A673 (cell line): ENCODE results near the gene CERKL. TPM values are rescaled to one million over a fixed set of nuclear protein-coding genes. Genes with fewer than 3 reads are reported as not detected.

Experiments used
- BruUV-seq: library from RNA; stranded (reverse); fragments of 400-500 nt; replicated peaks from 2 replicates; lab custom pipeline; 2021; lab: Mats Ljungman, UMichigan
- CTCF ChIA-PET: fragments of 300-600 bp; sonication (Branson Sonifier 250); formaldehyde crosslinking; loops from one replicate; lab custom pipeline; 2022; ENCODE audit warnings: antibody characterized with exemption; lab: Charles Lee
- POLR2A ChIA-PET: fragments of 300-600 bp; sonication (Branson Sonifier 250); formaldehyde crosslinking; loops from one replicate; lab custom pipeline; 2022; ENCODE audit warnings: antibody characterized with exemption; ENCODE audit not compliant: low non-redundant PET; lab: Charles Lee
- DNase-seq: peaks from one replicate; pipeline ENCODE4 v3.0.0-alpha.2; 2015; ENCODE audit warnings: low spot score
- H3K27ac ChIP-seq: fragments of 200-600 bp; sonication (generic); 2 replicates; pipeline ENCODE4 v1.5.1; 2016; ENCODE audit warnings: mixed run types, low read depth, mild to moderate bottlenecking, mixed read lengths, antibody characterized with exemption, low read length; ENCODE audit not compliant: poor library complexity, severe bottlenecking
- H3K27me3 ChIP-seq: fragments of 200-600 bp; sonication (generic); replicated peaks from 2 replicates; pipeline ENCODE4 v1.6.1; 2017; ENCODE audit warnings: mixed run types, low read depth, mild to moderate bottlenecking, mixed read lengths, antibody characterized with exemption, low read length; ENCODE audit not compliant: insufficient read depth, poor library complexity
- H3K36me3 ChIP-seq: fragments of 200-600 bp; sonication (generic); 2 replicates; pipeline ENCODE4 v1.6.1; 2016; ENCODE audit warnings: mixed run types, mild to moderate bottlenecking, mixed read lengths, antibody characterized with exemption, low read length; ENCODE audit not compliant: insufficient read depth, poor library complexity, severe bottlenecking
- H3K4me1 ChIP-seq: fragments of 200-600 bp; sonication (generic); 2 replicates; pipeline ENCODE4 v1.6.1; 2017; ENCODE audit warnings: mixed run types, mild to moderate bottlenecking, mixed read lengths, antibody characterized with exemption, low read length; ENCODE audit not compliant: insufficient read depth, poor library complexity, severe bottlenecking
- H3K4me3 ChIP-seq: fragments of 200-600 bp; sonication (generic); 2 replicates; pipeline ENCODE4 v1.5.1; 2016; ENCODE audit warnings: low read depth, mixed run types, mild to moderate bottlenecking, mixed read lengths, low read length; ENCODE audit not compliant: poor library complexity, severe bottlenecking
- H3K9me3 ChIP-seq: fragments of 200-600 bp; sonication (generic); 2 replicates; pipeline ENCODE4 v1.6.1; 2016; ENCODE audit warnings: mixed run types, low read depth, mild to moderate bottlenecking, mixed read lengths, antibody characterized with exemption, low read length; ENCODE audit not compliant: poor library complexity, severe bottlenecking
- CTCF ChIP-seq: fragments of 300-800, 200-600 bp; sonication (generic); conservative IDR thresholded peaks from 2 replicates; pipeline ENCODE4 v1.5.1; 2017; ENCODE audit warnings: low read depth, mild to moderate bottlenecking, antibody characterized with exemption, low read length, moderate library complexity, mixed read lengths
- EZH2 ChIP-seq: fragments of 200-600 bp; sonication (generic); IDR thresholded peaks from 2 replicates; pipeline ENCODE4 v1.6.1; 2017; ENCODE audit warnings: borderline replicate concordance, low read depth, mild to moderate bottlenecking, mixed read lengths, antibody characterized with exemption, low read length; ENCODE audit not compliant: poor library complexity, severe bottlenecking
- intact Hi-C: fragments of 100-400 bp; cut with micrococcal nuclease; formaldehyde crosslinking; loops from one replicate; pipeline ENCODE4 v1.10.0; 2022; ENCODE audit not compliant: unreplicated experiment
- total RNA-seq: library from RNA; stranded (reverse); gene quantifications from 2 replicates; pipeline ENCODE4 v1.2.3, GENCODE V29; 2021

CERKL gene
- total RNA-seq, 1 experiment from 2014 or later: 0.75 TPM

GRCh38 chr2:181528441-181528840 lies 128.5 kb downstream of the CERKL start:
- Histone ChIP-seq H3K36me3 (no peaks in the 10 kb centered on the region), H3K4me1 (no peaks in the 10 kb centered on the region), H3K27ac (no peak overlapping the region), H3K27me3 (no peaks in the 10 kb centered on the region), H3K4me3 (no peak overlapping the region), H3K9me3 (no peaks in the 10 kb centered on the region)
- no TSS peak for BruUV-seq
- no peak for DNase-seq
- ChIA-PET POLR2A (no interaction called here), CTCF (no interaction called here)
- TF ChIP-seq CTCF: no peak
- TF ChIP-seq EZH2: no peak
- intact Hi-C loops: no loop called here

DNA sequence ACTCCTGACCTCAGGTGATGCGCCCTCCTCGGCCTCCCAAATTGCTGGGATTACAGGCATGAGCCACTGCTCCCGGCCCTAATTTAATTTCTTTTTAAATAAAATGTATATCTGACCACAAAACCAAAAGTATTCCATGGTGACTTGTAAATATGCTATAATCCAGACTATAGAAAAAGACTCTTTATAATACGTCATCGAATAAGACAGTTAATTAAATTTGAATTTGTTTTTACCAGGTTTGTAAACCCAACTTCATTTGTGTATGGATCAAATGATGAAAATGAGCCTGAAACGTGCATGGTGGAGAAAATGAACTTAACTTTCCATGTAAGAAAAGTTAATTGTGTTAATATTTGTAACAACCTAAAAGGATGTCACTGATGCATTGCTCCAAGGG lies 129.8 kb downstream of the CERKL start:
- no TSS peak for BruUV-seq
- Histone ChIP-seq H3K27me3 (no peaks in the 10 kb centered on the region), H3K27ac (no peak overlapping the region), H3K4me1 (no peaks in the 10 kb centered on the region), H3K4me3 (no peak overlapping the region), H3K36me3 (no peaks in the 10 kb centered on the region), H3K9me3 (no peaks in the 10 kb centered on the region)
- ChIA-PET POLR2A (no interaction called here), CTCF (no interaction called here)
- intact Hi-C loops: no loop called here
- DNase-seq: no peak
- no peak for TF ChIP-seq CTCF
- TF ChIP-seq EZH2: no peak

- intact Hi-C loops: no loop called here
- Histone ChIP-seq H3K4me3 (no peak overlapping the region), H3K36me3 (no peaks in the 10 kb centered on the region), H3K27ac (no peak overlapping the region), H3K4me1 (no peaks in the 10 kb centered on the region), H3K27me3 (no peaks in the 10 kb centered on the region), H3K9me3 (no peaks in the 10 kb centered on the region)
- ChIA-PET CTCF (no interaction called here), POLR2A (no interaction called here)
- TF ChIP-seq EZH2: no peak
- no peak for TF ChIP-seq CTCF
- DNase-seq: no peak
- BruUV-seq: no TSS peak
Observed at GRCh38 chr2:181526014-181526413, 130.9 kb downstream of the CERKL start.
